OCI-M1 (cell line): Measurements from ENCODE around the gene ADAM19.

Source experiments
- DNase-seq: peaks from one replicate; lab custom pipeline; 2025; lab: John Stamatoyannopoulos, UW

ADAM19 gene

DNA sequence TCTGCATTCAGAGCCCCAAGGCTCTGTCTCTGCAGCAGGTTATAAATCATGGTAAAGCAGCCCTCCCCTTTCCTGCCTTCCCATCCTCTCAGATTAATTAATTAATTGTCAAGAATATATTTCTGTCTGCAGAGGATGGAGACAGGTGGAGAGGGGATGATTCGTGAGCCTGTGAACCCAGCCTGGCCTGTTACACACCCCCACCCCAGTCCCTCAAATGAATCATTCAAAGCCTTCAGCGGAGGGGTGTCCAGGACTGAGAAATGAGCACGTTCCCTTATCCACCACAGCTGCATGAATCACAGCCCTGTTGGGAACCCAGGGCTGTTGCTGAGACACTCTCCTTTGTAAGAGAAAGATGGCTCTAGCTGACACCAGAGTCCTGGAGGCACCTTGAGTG lies 59.6 kb downstream of the ADAM19 start:
- no peak for DNase-seq

- no peak for DNase-seq
Observed at GRCh38 chr5:157514974-157515373, 60.6 kb downstream of the ADAM19 start.

GRCh38 chr5:157513182-157513581 lies 62.4 kb downstream of the ADAM19 start:
- DNase-seq, result no peak

- DNase-seq, result peak; percentile 12
Observed at GRCh38 chr5:157511651-157512644, 63.6 kb downstream of the ADAM19 start.

- no peak for DNase-seq
Observed at GRCh38 chr5:157510682-157511081, 64.9 kb downstream of the ADAM19 start.

- no peak for DNase-seq
Observed at GRCh38 chr5:157509587-157509986, 66.0 kb downstream of the ADAM19 start.

DNA sequence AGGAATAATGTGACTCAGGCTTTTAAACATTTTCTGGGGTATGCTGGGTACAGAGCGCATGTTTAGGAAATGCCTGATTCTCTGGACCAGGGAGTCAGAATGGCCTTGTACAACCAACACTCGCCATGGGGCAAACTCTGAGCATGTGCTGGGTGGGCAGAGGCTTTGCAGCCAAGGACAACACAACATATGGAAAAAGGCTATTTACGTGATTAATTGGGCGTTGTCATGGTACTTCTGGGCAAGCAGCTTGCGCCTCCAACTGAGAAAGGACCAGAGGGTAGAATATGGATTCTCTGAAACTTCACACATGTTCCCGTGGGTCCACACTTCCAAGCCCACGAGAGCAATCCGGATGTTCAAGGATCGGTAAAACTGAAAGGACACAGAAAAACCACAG lies 66.5 kb downstream of the ADAM19 start:
- DNase-seq, result no peak

GRCh38 chr5:157506981-157507780 lies 68.4 kb downstream of the ADAM19 start:
- no peak for DNase-seq

- no peak for DNase-seq
Observed at GRCh38 chr5:157506066-157506590, 69.4 kb downstream of the ADAM19 start.

DNA sequence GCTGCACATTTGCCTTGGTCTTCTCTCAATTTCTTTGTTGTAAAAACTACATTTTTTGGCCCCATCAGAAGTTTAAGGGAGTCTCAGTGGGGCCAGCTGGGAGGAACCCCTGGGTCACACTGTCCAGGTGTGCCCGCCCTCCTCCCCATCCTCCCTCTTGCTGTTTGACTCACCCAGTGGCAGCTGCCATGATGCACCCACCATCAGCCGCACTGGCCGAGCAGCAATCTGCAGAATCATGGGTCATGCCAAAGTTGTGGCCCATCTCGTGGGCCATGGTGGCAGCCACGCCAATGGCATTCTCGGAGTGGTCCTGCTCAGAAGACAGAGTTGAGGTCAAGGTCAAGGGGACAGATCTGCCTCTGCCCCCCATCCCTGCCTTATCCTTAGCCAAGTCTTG lies 70.1 kb downstream of the ADAM19 start:
- DNase-seq, result no peak

- no peak for DNase-seq
Observed at GRCh38 chr5:157504053-157504452, 71.5 kb downstream of the ADAM19 start.

GRCh38 chr5:157502143-157502647 lies 73.4 kb downstream of the ADAM19 start:
- peak; percentile 28 for DNase-seq

DNA sequence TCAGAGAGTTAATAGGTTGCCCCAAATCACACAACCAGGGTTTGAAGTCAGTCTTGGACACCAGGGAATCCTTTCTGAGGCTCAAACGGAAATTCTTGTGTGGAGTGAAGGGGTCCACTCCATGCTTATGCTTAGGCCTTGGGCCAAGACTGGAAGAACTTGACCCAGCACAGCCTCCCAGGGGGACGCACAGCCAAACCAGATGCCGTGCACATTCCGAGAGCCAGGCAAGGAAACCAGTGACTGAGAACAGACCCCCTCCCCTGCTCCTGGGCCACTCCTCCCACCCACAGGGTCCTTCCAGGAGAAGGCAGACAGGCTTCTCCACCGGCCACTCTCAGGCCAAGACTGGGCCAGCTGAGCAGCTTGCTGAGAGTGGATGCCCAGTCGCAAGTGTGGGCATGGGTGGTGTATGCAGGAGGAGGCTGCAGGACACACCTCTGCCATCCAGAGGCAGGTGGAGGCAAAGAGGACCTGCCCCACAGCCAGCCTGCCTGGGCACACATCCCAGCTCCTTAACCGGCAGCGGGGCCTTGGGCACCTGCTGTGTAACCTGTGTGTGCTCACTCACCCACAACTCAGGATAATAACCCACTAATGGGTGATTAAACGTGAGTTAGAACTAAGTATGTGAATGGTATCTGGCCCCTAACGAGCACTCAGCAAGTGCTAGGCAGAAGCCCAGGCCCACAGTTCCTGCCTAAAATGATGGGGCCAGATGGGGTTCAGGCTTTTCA lies 77.5 kb downstream of the ADAM19 start:
- DNase-seq, result no peak

DNA sequence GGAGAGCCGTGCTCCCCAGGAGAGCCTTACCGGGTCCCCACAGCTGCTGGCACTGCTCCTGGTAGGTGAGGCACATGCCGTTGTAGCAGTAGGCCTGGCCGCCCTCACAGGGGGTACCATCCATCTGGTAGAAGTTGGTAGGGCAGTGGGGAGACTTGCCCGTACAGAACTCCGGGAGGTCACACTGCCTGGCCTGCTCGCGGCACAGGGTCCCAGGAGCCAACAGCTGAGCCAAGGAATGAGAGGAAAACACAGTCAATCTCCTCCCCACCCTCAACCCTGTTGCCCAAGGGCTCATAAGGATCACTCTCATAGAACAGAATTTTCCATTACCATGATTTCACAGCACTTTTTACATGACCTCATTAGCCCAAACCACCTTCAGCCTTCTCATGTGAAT lies 78.7 kb downstream of the ADAM19 start:
- no peak for DNase-seq

GRCh38 chr5:157494178-157494832 lies 81.3 kb downstream of the ADAM19 start:
- peak; percentile 21 for DNase-seq

- DNase-seq, result no peak
Observed at GRCh38 chr5:157492886-157493285, 82.7 kb downstream of the ADAM19 start.

DNA sequence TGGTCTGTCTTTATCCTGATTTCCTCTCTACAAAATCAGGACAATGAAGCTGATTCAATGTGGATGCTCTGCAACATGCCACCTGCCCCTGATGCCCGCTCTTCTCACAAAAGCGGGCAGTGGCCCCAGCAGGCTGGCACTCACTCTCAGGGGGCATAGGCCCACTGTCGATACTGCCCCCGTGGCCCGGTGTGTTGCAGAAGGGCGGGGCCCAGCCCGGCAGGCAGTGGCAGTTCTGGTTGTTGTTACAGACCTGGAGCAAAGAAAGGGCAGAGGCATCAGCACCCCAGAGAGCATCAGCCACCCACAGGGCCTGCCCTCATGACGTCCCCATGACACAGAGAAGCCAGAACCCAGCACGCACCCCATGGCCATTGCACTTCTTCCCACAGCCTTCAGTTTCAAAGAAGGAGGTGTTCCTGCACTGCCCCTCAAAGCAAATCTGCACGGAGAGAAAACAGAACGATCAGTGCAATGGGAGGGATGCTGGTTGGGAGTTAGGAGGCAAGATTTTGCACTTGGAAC lies 84.0 kb downstream of the ADAM19 start:
- DNase-seq, result no peak

DNA sequence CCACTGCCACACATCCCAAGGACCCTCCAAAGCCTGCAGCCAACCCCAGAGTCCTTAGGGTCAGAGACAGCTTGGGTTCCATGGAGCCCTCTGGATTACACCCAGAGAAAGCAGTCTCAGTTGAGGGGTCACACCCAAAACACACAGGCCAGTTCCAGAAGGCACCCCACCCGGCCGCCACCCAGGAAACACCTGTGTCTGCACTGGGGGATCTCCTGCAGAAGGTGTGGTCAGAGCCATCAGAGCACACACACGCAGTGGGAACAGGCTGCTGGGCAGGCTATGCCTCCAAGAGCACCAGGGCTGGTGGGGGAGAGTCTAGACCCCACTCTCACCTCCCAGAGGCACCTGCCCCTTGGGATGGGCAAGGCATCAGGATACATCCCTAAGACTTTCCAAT lies 88.2 kb downstream of the ADAM19 start:
- no peak for DNase-seq

GRCh38 chr5:157486861-157487260 lies 88.7 kb downstream of the ADAM19 start:
- DNase-seq, result no peak

DNA sequence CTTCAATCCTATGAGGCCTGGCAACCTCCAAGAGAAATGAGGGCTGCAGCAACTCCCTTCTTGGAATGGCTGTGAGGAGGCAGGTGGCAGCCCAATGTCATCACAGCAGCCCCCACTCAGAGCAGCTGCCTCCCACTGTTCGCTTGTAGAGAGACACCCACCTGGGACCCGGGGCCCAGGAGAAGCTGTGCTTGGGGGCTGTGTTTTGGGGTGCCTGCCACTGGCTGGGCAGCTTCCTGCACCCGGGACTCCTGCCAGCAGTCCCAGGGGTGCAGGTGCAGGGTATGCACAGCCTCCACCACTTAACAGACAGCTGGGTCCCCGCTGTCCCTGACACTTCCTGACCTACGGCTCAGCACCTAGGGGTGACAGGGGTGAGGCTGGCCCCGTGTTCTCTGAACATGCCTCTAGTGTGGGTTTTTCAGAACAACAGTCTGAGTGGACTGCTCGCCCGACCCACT lies 89.3 kb downstream of the ADAM19 start:
- no peak for DNase-seq

DNA sequence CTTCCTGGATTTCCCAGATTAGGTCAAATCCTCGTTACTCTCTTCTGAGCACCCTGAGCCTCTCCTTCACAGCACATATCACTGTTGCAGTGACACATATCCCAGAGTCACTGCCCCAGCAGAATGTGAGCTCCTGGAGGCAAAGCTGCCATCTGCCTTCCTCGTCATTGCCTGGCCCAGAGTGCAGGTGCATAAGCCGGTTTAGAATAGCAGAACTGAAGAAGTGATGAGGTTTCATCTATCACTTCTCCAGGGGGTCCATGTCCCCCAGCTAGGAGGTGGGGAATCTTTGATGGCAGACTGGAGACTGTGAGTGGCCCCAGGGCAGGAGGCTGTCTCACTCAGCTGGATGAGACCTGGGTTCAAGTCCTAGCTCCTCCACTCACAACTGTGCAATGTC lies 89.8 kb downstream of the ADAM19 start:
- no peak for DNase-seq
